Peyer's patch (tissue), 4 donors: ENCODE measurements around the gene CARD10.

Experiments
- POLR2A ChIP-seq, 2 donors: fragments of 450-650 bp; IDR thresholded peaks; one replicate each; pipeline ENCODE4 v1.5.1; 2017; ENCODE audit warnings: antibody characterized with exemption in 2 of 2, mild to moderate bottlenecking in 2 of 2, moderate library complexity in 2 of 2
- TF ChIP-seq, protein P1 (sequence below), 6 experiments: fragments of 450-650 bp in 4 of 6; fragments of 200-600 bp in 2 of 6; sonication (generic) in 1 of 6; IDR thresholded peaks; one replicate each; pipeline ENCODE4 v1.5.1; 2017 to 2019; ENCODE audit warnings: antibody characterized with exemption in 6 of 6, mild to moderate bottlenecking in 3 of 6, moderate library complexity in 1 of 6

DNA sequence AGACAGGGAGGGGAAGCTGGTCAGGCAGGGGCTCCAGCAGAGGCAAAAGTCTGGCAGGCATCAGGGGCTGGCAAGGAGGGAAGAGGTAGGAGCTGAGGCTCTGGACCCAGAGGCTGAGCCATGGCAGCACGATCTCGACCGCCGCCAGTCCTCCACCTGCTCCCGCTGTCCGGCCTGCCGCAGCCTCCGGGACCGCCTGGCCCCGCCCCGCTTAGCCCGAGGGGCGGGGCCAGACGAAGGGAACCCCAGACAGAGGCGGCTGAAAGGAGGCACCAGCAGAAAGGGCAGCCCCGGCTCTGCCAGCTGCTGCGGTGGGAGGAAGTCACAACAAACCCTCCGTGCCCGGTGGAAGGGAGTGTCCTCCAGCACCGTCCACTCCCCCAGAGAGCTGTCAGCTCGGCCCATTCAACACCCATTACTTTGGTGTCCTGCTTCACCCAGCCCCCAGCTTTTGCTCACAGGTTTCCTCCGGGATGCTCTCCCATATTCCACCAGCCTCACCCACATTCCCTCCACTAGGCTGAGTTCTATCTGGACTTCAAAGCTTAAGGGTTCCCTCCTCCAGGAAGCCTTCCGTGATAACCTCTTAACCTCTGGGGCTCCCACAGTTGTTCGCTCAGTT is 32.9 kb downstream of the CARD10 start, which contains the start of gene MFNG:
- TF ChIP-seq, protein P1, sequence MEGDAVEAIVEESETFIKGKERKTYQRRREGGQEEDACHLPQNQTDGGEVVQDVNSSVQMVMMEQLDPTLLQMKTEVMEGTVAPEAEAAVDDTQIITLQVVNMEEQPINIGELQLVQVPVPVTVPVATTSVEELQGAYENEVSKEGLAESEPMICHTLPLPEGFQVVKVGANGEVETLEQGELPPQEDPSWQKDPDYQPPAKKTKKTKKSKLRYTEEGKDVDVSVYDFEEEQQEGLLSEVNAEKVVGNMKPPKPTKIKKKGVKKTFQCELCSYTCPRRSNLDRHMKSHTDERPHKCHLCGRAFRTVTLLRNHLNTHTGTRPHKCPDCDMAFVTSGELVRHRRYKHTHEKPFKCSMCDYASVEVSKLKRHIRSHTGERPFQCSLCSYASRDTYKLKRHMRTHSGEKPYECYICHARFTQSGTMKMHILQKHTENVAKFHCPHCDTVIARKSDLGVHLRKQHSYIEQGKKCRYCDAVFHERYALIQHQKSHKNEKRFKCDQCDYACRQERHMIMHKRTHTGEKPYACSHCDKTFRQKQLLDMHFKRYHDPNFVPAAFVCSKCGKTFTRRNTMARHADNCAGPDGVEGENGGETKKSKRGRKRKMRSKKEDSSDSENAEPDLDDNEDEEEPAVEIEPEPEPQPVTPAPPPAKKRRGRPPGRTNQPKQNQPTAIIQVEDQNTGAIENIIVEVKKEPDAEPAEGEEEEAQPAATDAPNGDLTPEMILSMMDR (IDR thresholded peaks at IDR 0.05): peak in 2 of 6 experiments; percentile 4 to 17
- no peak for TF ChIP-seq POLR2A (IDR thresholded peaks at IDR 0.05)
